H1 (cell line): ENCODE data around the gene GRAMD1B. TPM values are rescaled to one million over a fixed set of nuclear protein-coding genes. Genes with fewer than 3 reads are reported as not detected.

Experiments
- CTCF ChIA-PET: fragments of 300-600 bp; sonication (Branson Sonifier 250); formaldehyde crosslinking; loops from one replicate; lab custom pipeline; 2021; ENCODE audit not compliant: partially characterized antibody; lab: Charles Lee
- POLR2A ChIA-PET: fragments of 300-600 bp; sonication (Branson Sonifier 250); formaldehyde crosslinking; loops from one replicate; lab custom pipeline; 2021; ENCODE audit warnings: inconsistent platforms; ENCODE audit not compliant: partially characterized antibody; lab: Charles Lee
- DNase-seq, 2 experiments: peaks; one replicate each; pipeline versions ENCODE4 v3.0.0 to v3.0.0-alpha.2; 2010 to 2022; ENCODE audit warnings: low spot score in 2 of 2, low read depth in 1 of 2, mixed read lengths in 1 of 2
- FAIRE-seq: peaks from 2 replicates; lab custom pipeline; 2011; peaks lifted over from hg19 to GRCh38; lab: Jason Lieb, UNC
- H2AFZ ChIP-seq: 2 replicates; pipeline ENCODE4 v1.8.1; 2012; ENCODE audit warnings: low read length, inconsistent platforms
- H2AK5ac ChIP-seq: 2 replicates; pipeline ENCODE4 v1.6.1; 2013; ENCODE audit warnings: low read depth, low read length
- H2BK120ac ChIP-seq: replicated peaks from 2 replicates; pipeline ENCODE3; 2013; ENCODE audit warnings: low read depth, low read length, inconsistent platforms
- H2BK12ac ChIP-seq: 2 replicates; pipeline ENCODE4 v1.6.1; 2013; ENCODE audit warnings: low read depth, low read length
- H2BK15ac ChIP-seq: 2 replicates; pipeline ENCODE4 v1.6.1; 2013; ENCODE audit warnings: low read length
- H2BK20ac ChIP-seq: 2 replicates; pipeline ENCODE4 v1.6.1; 2013; ENCODE audit warnings: low read length
- H2BK5ac ChIP-seq: 2 replicates; pipeline ENCODE4 v1.6.1; 2013; ENCODE audit warnings: low read depth, low read length
- H3K14ac ChIP-seq: 2 replicates; pipeline ENCODE4 v1.6.1; 2013; ENCODE audit warnings: inconsistent platforms; ENCODE audit not compliant: insufficient read length
- H3K18ac ChIP-seq: 2 replicates; pipeline ENCODE4 v1.6.1; 2013; ENCODE audit warnings: low read length; ENCODE audit errors: extremely low read depth
- H3K23ac ChIP-seq: 2 replicates; pipeline ENCODE4 v1.6.1; 2013; ENCODE audit warnings: inconsistent platforms; ENCODE audit not compliant: insufficient read length
- H3K23me2 ChIP-seq: 2 replicates; pipeline ENCODE4 v1.6.1; 2013; ENCODE audit warnings: low read depth, low read length
- H3K27ac ChIP-seq: 2 replicates; pipeline ENCODE4 v1.6.1; 2011; ENCODE audit warnings: low read depth, low read length, inconsistent platforms
- H3K27me3 ChIP-seq, 4 experiments: replicated peaks in 1 of 4; 1 replicate in 1 of 4; 2 replicates in 3 of 4; pipeline versions ENCODE4 v1.6.1 to v1.8.1; 2011 to 2013; ENCODE audit warnings: low read length in 3 of 4, mild to moderate bottlenecking in 3 of 4, inconsistent platforms in 2 of 4, mixed read lengths in 2 of 4, moderate library complexity in 1 of 4; ENCODE audit not compliant: control insufficient read depth in 3 of 4, insufficient read depth in 3 of 4; ENCODE audit errors: extremely low read depth in 1 of 4
- H3K36me3 ChIP-seq, 4 experiments: 2 replicates each; pipeline versions ENCODE4 v1.6.1 to v1.8.1; 2011 to 2013; ENCODE audit warnings: mild to moderate bottlenecking in 4 of 4, low read length in 3 of 4, moderate library complexity in 2 of 4, control low read depth in 1 of 4, inconsistent platforms in 1 of 4; ENCODE audit not compliant: insufficient read depth in 4 of 4, control insufficient read depth in 2 of 4
- H3K4ac ChIP-seq: replicated peaks from 2 replicates; pipeline ENCODE3; 2013; ENCODE audit warnings: low read length, low read depth, mixed read lengths, inconsistent platforms; ENCODE audit not compliant: insufficient read length
- H3K4me1 ChIP-seq, 4 experiments: replicated peaks in 1 of 4; 1 replicate in 1 of 4; 2 replicates in 3 of 4; pipeline versions ENCODE4 v1.6.1 to v1.8.1; 2011 to 2013; ENCODE audit warnings: low read length in 3 of 4, inconsistent platforms in 2 of 4, mixed read lengths in 1 of 4; ENCODE audit not compliant: insufficient read depth in 4 of 4, control insufficient read depth in 3 of 4
- H3K4me2 ChIP-seq, 2 experiments: 2 replicates each; pipeline versions ENCODE4 v1.6.1 to v1.8.1; 2011 to 2013; ENCODE audit warnings: low read depth in 2 of 2, low read length in 2 of 2, control low read depth in 1 of 2, inconsistent platforms in 1 of 2, mild to moderate bottlenecking in 1 of 2; ENCODE audit not compliant: insufficient read depth in 1 of 2
- H3K4me3 ChIP-seq, 4 experiments: fragments of 200-600, 300-600 bp in 1 of 4; sonication (generic), shearing (Covaris generic), sonication (Bioruptor Twin) in 1 of 4; 2 replicates each; pipeline versions ENCODE4 v1.5.1 to v1.8.1; 2011 to 2016; ENCODE audit warnings: low read length in 4 of 4, low read depth in 3 of 4, control low read depth in 2 of 4, inconsistent platforms in 2 of 4, mild to moderate bottlenecking in 2 of 4, mixed read lengths in 1 of 4, moderate library complexity in 1 of 4; ENCODE audit not compliant: insufficient read depth in 2 of 4; ENCODE audit errors: extremely low read depth in 1 of 4
- H3K56ac ChIP-seq: replicated peaks from 2 replicates; pipeline ENCODE3; 2013; ENCODE audit warnings: low read depth, mild to moderate bottlenecking, mixed read lengths, low read length, inconsistent platforms; ENCODE audit not compliant: insufficient read length
- H3K79me1 ChIP-seq: 2 replicates; pipeline ENCODE4 v1.6.1; 2013; ENCODE audit warnings: low read depth, low read length, control low read depth
- H3K79me2 ChIP-seq, 2 experiments: 2 replicates each; pipeline versions ENCODE4 v1.6.1 to v1.8.1; 2012 to 2013; ENCODE audit warnings: low read length in 2 of 2, mild to moderate bottlenecking in 2 of 2, inconsistent platforms in 1 of 2; ENCODE audit not compliant: insufficient read depth in 2 of 2, control insufficient read depth in 1 of 2
- H3K9ac ChIP-seq, 4 experiments: replicated peaks in 1 of 4; 1 replicate in 1 of 4; 2 replicates in 3 of 4; pipeline versions ENCODE4 v1.6.1 to v1.8.1; 2011 to 2013; ENCODE audit warnings: low read depth in 3 of 4, low read length in 3 of 4, control low read depth in 2 of 4, mild to moderate bottlenecking in 2 of 4, moderate library complexity in 2 of 4, inconsistent platforms in 1 of 4; ENCODE audit errors: extremely low read depth in 1 of 4
- H3K9me3 ChIP-seq, 2 experiments: 2 replicates each; pipeline versions ENCODE4 v1.6.1 to v1.8.1; 2012 to 2013; ENCODE audit warnings: mild to moderate bottlenecking in 2 of 2, moderate library complexity in 2 of 2, control low read depth in 1 of 2, inconsistent platforms in 1 of 2, low read depth in 1 of 2, low read length in 1 of 2, mixed read lengths in 1 of 2; ENCODE audit not compliant: insufficient read depth in 2 of 2
- H4K20me1 ChIP-seq, 2 experiments: replicated peaks in 1 of 2; 2 replicates each; pipeline versions ENCODE3 to v1.8.1; 2011 to 2013; ENCODE audit warnings: inconsistent platforms in 2 of 2, low read length in 2 of 2, mild to moderate bottlenecking in 1 of 2; ENCODE audit not compliant: insufficient read depth in 2 of 2, control insufficient read depth in 1 of 2
- H4K5ac ChIP-seq: 2 replicates; pipeline ENCODE4 v1.6.1; 2013; ENCODE audit warnings: low read length, low read depth, mixed read lengths, inconsistent platforms; ENCODE audit not compliant: insufficient read length
- H4K8ac ChIP-seq: 2 replicates; pipeline ENCODE4 v1.8.0; 2013; ENCODE audit warnings: mild to moderate bottlenecking, moderate library complexity, low read length, inconsistent platforms; ENCODE audit not compliant: insufficient read depth; ENCODE audit errors: extremely low read depth
- H4K91ac ChIP-seq: replicated peaks from 2 replicates; pipeline ENCODE3; 2013; ENCODE audit warnings: low read length, mixed read lengths, inconsistent platforms; ENCODE audit not compliant: insufficient read length
- SRF ChIP-seq: IDR thresholded peaks from 2 replicates; pipeline ENCODE4 v1.6.1; 2011; ENCODE audit warnings: mild to moderate bottlenecking, low read depth, low read length, moderate library complexity
- TCF12 ChIP-seq: IDR thresholded peaks from 2 replicates; pipeline ENCODE4 v1.6.1; 2011; ENCODE audit warnings: low read depth, mild to moderate bottlenecking, low read length
- WGBS, 2 experiments: shearing (Covaris generic) in 1 of 2; methylation state at CpG; one replicate each; pipeline versions ENCODE4 v1.1.6 to v1.1.7; 2013 to 2015; ENCODE audit warnings: low lambda C conversion rate in 2 of 2, mixed read lengths in 2 of 2, inconsistent platforms in 1 of 2, low coverage in 1 of 2, missing lambda C conversion rate in 1 of 2; ENCODE audit not compliant: insufficient replicate concordance in 2 of 2, insufficient coverage in 1 of 2, insufficient read length in 1 of 2; ENCODE audit errors: extremely low coverage in 1 of 2, missing lambda C conversion rate in 1 of 2; 5-methylcytosine and 5-hydroxymethylcytosine counted together
- polyA plus RNA-seq, 7 experiments: library from polyadenylated mRNA; depleted of rRNA in 3 of 7; stranded (reverse) in 5 of 7; unstranded in 2 of 7; fragments of >200 nt in 5 of 7; fragments of 200-250 nt in 2 of 7; gene quantifications; 1 replicate in 5 of 7; 2 replicates in 1 of 7; 4 replicates in 1 of 7; pipeline versions ENCODE4 v1.2.1 to v1.2.3, GENCODE V29; 2011 to 2013; ENCODE audit warnings: missing spikeins in 2 of 7, mixed read lengths in 2 of 7
- total RNA-seq: library from RNA; stranded (reverse); fragmentation: NEBNext Ultra II Directional; extraction: Animal tissue kit (Norgen Biotek cat#: 25700); gene quantifications from 2 replicates; pipeline ENCODE4 v1.2.1, GENCODE V29; 2021
- TF ChIP-seq, protein P1 (sequence below): IDR thresholded peaks from 2 replicates; pipeline ENCODE4 v1.6.1; 2012; ENCODE audit warnings: inconsistent platforms

The GRAMD1B gene
- total and polyA plus RNA-seq, 2 of the 8 experiments (the other 6 are each of a cell fraction or from before 2014, with no cell fraction given): 10.1 to 21.2 TPM

DNA sequence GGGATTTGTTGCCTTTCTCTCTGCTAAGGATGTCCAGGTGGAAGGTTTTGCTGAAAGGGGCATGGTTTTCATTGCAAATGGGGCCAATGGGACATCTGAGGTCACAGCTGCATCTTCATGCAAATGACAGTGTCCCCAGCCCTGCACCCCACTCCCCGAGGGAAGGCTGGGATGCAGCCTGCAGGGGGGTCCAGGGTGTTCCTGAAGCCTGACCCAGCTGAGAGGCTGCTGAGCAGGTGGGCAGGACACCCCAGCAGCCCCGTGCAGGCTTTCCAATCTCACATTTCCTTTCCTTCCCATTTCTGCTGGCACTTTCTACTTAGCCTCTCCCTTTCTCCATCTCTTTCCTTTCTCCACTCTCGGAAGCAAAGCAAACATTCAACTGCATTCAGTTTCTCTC is 146.0 kb downstream of the GRAMD1B start:
- Histone ChIP-seq H3K18ac (no peak overlapping the region), H3K4me3 (no peak overlapping the region), H3K27me3 (no peaks in the 10 kb centered on the region), H2BK5ac (no peak overlapping the region), H3K27ac (no peak overlapping the region), H2BK120ac (no peak overlapping the region), H3K36me3 (no peaks in the 10 kb centered on the region; a peak in 1 of 8 replicates), H3K4ac (no peak overlapping the region), H2BK15ac (no peak overlapping the region), H3K79me1 (no peaks in the 10 kb centered on the region), H3K9ac (no peak overlapping the region), H3K79me2 (no peaks in the 10 kb centered on the region), H3K4me2 (no peak overlapping the region), H3K23me2 (no peaks in the 10 kb centered on the region), H2AK5ac (no peak overlapping the region), H3K4me1 (peaks cover 0 to 8% (median 4%) of the 10 kb centered on the region in 4 experiments; a peak in 6 of 7 replicates), H2BK12ac (no peak overlapping the region), H3K9me3 (no peaks in the 10 kb centered on the region), H4K8ac (no peak overlapping the region), H4K91ac (no peak overlapping the region), H4K5ac (no peak overlapping the region), H3K14ac (no peak overlapping the region), H3K56ac (no peak overlapping the region), H4K20me1 (no peaks in the 10 kb centered on the region), H3K23ac (no peak overlapping the region), H2AFZ (no peak overlapping the region), H2BK20ac (no peak overlapping the region)
- DNase-seq: no peak
- CTCF ChIA-PET: interaction anchor here (0.6 to 8.0 kb wide), 37 partner anchors 8 to 277 kb away, joined by 3 to 114 read pairs (median 7); no protein-coding TSS in a partner anchor
- no peak for TF ChIP-seq TCF12
- TF ChIP-seq, protein P1, sequence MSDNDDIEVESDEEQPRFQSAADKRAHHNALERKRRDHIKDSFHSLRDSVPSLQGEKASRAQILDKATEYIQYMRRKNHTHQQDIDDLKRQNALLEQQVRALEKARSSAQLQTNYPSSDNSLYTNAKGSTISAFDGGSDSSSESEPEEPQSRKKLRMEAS: no peak
- no peak for TF ChIP-seq SRF
- WGBS, 2 experiments: 76% methylated on average over 3 of the region's 3 CpGs; no CpG with 5 or more reads in 1 of the 2 experiments
- POLR2A ChIA-PET: interaction anchor here (1.3 to 1.7 kb wide), 2 partner anchors 9 to 15 kb away, joined by 4 to 5 read pairs; no protein-coding TSS in a partner anchor
- FAIRE-seq: no peak
